Measurements from ENCODE around the gene AP2A1. TPM values are rescaled to one million over a fixed set of nuclear protein-coding genes. Genes with fewer than 3 reads are reported as not detected.

The AP2A1 gene
- 40.6 to 58.3 TPM (median 56.1 TPM) in 5 replicates for total RNA-seq (2022; extraction: Qiagen RNA extraction)

GRCh38 chr19:49766930-49767299 is at the start of gene AP2A1:
Gene AP2A1, plus strand, starts transcription at chr19:49767001. Its CDS starts 133 bp downstream, at chr19:49767134.

GRCh38 chr19:49763230-49763629 is 3.6 kb upstream of the AP2A1 start, which contains the start of gene TSKS:
Gene TSKS, minus strand, starts transcription at chr19:49763306. Its CDS starts 59 bp downstream, at chr19:49763247.

GRCh38 chr19:49812997-49813861 is 46.4 kb downstream of the AP2A1 start, which contains the start of gene FUZ:
Gene FUZ, minus strand, starts transcription at chr19:49813292. Its CDS starts 186 bp downstream, at chr19:49813106.

GRCh38 chr19:49817964-49818648 is 51.3 kb downstream of the AP2A1 start, which contains the start of gene MED25:
Gene MED25, plus strand, starts transcription at chr19:49818289. Its CDS starts 53 bp downstream, at chr19:49818342.

GRCh38 chr19:49850487-49851342 is 83.9 kb downstream of the AP2A1 start, which contains the start of gene PTOV1:
Gene PTOV1, plus strand, starts transcription at chr19:49851159.

Other genes starting within 250 kb of the AP2A1 start
- 1.6 to 2.7 TPM (median 1.8 TPM) in 5 replicates for gene RCN3, start 239.0 kb upstream of the AP2A1 start, total RNA-seq (2022; extraction: Qiagen RNA extraction)
- 85.6 to 111 TPM (median 104 TPM) in 5 replicates for gene NOSIP, start 186.4 kb upstream of the AP2A1 start, total RNA-seq (2022; extraction: Qiagen RNA extraction)
- 0.45 to 1.1 TPM (median 0.81 TPM) in 5 replicates for gene PRRG2, start 185.7 kb upstream of the AP2A1 start, total RNA-seq (2022; extraction: Qiagen RNA extraction)
- 23.7 to 33.6 TPM (median 31.9 TPM) in 5 replicates for gene PRR12, start 175.8 kb upstream of the AP2A1 start, total RNA-seq (2022; extraction: Qiagen RNA extraction)
- 89.9 to 139 TPM (median 135 TPM) in 5 replicates for gene RRAS, start 126.9 kb upstream of the AP2A1 start, total RNA-seq (2022; extraction: Qiagen RNA extraction)
- gene SCAF1, start 124.8 kb upstream of the AP2A1 start, total RNA-seq (2022; extraction: Qiagen RNA extraction): 45.2 to 75.9 TPM (median 67.4 TPM) in 5 replicates
- gene IRF3, start 101.1 kb upstream of the AP2A1 start, total RNA-seq (2022; extraction: Qiagen RNA extraction): 102 to 117 TPM (median 111 TPM) in 5 replicates
- gene BCL2L12, start 101.1 kb upstream of the AP2A1 start, total RNA-seq (2022; extraction: Qiagen RNA extraction): 56.3 to 78.7 TPM (median 72.9 TPM) in 5 replicates
- 387 to 457 TPM (median 414 TPM) in 5 replicates for gene PRMT1, start 89.7 kb upstream of the AP2A1 start, total RNA-seq (2022; extraction: Qiagen RNA extraction)
- 3.4 to 6.5 TPM (median 6.0 TPM) in 5 replicates for gene ADM5, start 77.4 kb upstream of the AP2A1 start, total RNA-seq (2022; extraction: Qiagen RNA extraction)
- gene CPT1C, start 75.9 kb upstream of the AP2A1 start, total RNA-seq (2022; extraction: Qiagen RNA extraction): 12.0 to 15.0 TPM (median 12.8 TPM) in 5 replicates
- gene TSKS, start 3.7 kb upstream of the AP2A1 start, total RNA-seq (2022; extraction: Qiagen RNA extraction): not detected in 5 replicates
- gene FUZ, start 46.3 kb downstream of the AP2A1 start, total RNA-seq (2022; extraction: Qiagen RNA extraction): 12.8 to 15.6 TPM (median 15.3 TPM) in 5 replicates
- gene MED25, start 51.3 kb downstream of the AP2A1 start, total RNA-seq (2022; extraction: Qiagen RNA extraction): 45.5 to 76.6 TPM (median 69.6 TPM) in 5 replicates
- 106 to 161 TPM (median 152 TPM) in 5 replicates for gene PTOV1, start 84.2 kb downstream of the AP2A1 start, total RNA-seq (2022; extraction: Qiagen RNA extraction)
- gene PNKP, start 100.6 kb downstream of the AP2A1 start, total RNA-seq (2022; extraction: Qiagen RNA extraction): 40.8 to 62.1 TPM (median 54.2 TPM) in 5 replicates
- 66.3 to 120 TPM (median 113 TPM) in 5 replicates for gene AKT1S1, start 110.4 kb downstream of the AP2A1 start, total RNA-seq (2022; extraction: Qiagen RNA extraction)
- gene TBC1D17, start 110.7 kb downstream of the AP2A1 start, total RNA-seq (2022; extraction: Qiagen RNA extraction): 20.1 to 24.1 TPM (median 23.8 TPM) in 5 replicates
- gene IL4I1, start 129.9 kb downstream of the AP2A1 start, total RNA-seq (2022; extraction: Qiagen RNA extraction): 0.61 to 1.2 TPM (median 0.96 TPM) in 5 replicates
- gene ATF5, start 162.2 kb downstream of the AP2A1 start, total RNA-seq (2022; extraction: Qiagen RNA extraction): 47.9 to 57.1 TPM (median 54.0 TPM) in 5 replicates
- 74.2 to 98.4 TPM (median 95.7 TPM) in 5 replicates for gene NUP62, start 162.5 kb downstream of the AP2A1 start, total RNA-seq (2022; extraction: Qiagen RNA extraction)
- not detected in 5 replicates for gene SIGLEC11, start 194.2 kb downstream of the AP2A1 start, total RNA-seq (2022; extraction: Qiagen RNA extraction)

All from A549 treated with CORT108297 at 1 μM for 4 hours (cell line).